ENCODE results near the gene SHOC2. TPM values are rescaled to one million over a fixed set of nuclear protein-coding genes. Genes with fewer than 3 reads are reported as not detected.

SHOC2 gene
- polyA plus RNA-seq, 1 of the 3 experiments (the other 2 are of a cell fraction) = 6.9 TPM

DNA sequence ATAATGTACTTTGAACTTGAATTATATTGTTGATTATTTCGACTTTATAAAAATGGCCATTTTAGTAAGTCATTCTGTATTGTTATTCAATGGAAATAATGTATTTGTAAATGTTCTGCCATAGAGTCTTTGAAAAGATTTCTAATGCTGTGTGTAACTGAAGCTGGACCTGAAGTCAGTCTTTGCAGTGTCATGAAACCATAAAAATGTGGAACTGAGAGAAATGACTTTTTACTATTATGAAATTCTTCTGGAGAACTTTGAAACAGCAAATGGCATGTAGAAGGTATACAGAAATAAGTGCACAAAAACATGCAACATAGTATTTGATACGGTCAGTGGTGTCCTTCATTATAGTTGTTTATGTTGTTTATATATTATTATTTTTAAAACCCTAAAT lies 97.7 kb downstream of the SHOC2 start:
- H3K4me3 ChIP-seq (ENCODE audit: low read depth in 2 of 2, low read length in 1 of 2) = no peak overlapping the region
- H3K9ac ChIP-seq = no peak overlapping the region
- H3K9me2 ChIP-seq = no peaks in the 10 kb centered on the region
- peaks cover 5% of the 10 kb centered on the region for H3F3A ChIP-seq (replicated peaks; ENCODE audit: insufficient read depth)
- no peaks in the 10 kb centered on the region for H3K27me3 ChIP-seq (ENCODE audit: insufficient read depth)
- H3K4me2 ChIP-seq = no peak overlapping the region
- no peak overlapping the region for H2AFZ ChIP-seq (ENCODE audit: low read depth)
- H4K20me1 ChIP-seq (ENCODE audit: insufficient read depth) = no peaks in the 10 kb centered on the region
- no peak for DNase-seq
- no peak overlapping the region for H3K27ac ChIP-seq (ENCODE audit: low read depth in 2 of 2, low read length in 1 of 2)
- peaks cover 56 to 61% of the 10 kb centered on the region in 2 experiments for H3K36me3 ChIP-seq (replicated peaks in 1 of 2; ENCODE audit: control insufficient read depth in 1 of 2, insufficient read depth in 2 of 2, low read length in 1 of 2)
- H3K9me3 ChIP-seq = no peaks in the 10 kb centered on the region
- ChIA-PET POLR2A (no interaction called here), CTCF (interaction anchor here (0.5 kb wide), 1 partner anchor 79 kb away, joined by 3 read pairs; no protein-coding TSS in a partner anchor)
- WGBS (ENCODE audit: low lambda C conversion rate) = 49% methylated on average over 2 of the region's 2 CpGs
- no peaks in the 10 kb centered on the region for H3K4me1 ChIP-seq (ENCODE audit: control insufficient read depth in 1 of 2, insufficient read depth in 2 of 2, low read depth in 1 of 2, low read length in 1 of 2)
- TF ChIP-seq CHD2 (IDR thresholded peaks at IDR 0.05; ENCODE audit: low read length, partially characterized antibody) (no peak), EZH2phosphoT487 (IDR thresholded peaks at IDR 0.05; ENCODE audit: borderline replicate concordance, low read depth) (no peak), NFIC (IDR thresholded peaks at IDR 0.05; ENCODE audit: borderline replicate concordance) (no peak), FOSL2 (IDR thresholded peaks at IDR 0.05; ENCODE audit: borderline replicate concordance, low read depth) (no peak)
- no peaks in the 10 kb centered on the region for H3K79me2 ChIP-seq (ENCODE audit: insufficient read depth)

DNA sequence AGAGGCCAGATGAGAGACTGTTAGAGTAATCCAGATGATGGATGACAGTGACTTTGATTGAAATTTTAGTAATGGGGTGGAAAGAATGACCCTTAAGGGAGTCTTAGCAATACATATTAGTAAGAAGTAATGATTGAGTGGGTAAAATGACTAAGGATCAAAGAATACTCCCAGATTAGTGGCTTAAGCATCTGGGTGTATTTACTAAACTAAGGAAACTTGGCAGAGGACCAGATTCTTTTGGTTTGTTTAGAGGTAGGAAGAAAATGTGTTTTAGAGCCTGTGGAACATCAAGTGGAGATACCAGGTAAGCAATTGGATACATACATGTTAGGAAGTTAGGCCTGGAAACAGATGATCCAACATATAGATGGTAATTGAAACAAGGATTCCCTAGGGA lies 98.6 kb downstream of the SHOC2 start:
- H3K4me2 ChIP-seq = no peak overlapping the region
- no peaks in the 10 kb centered on the region for H4K20me1 ChIP-seq (ENCODE audit: insufficient read depth)
- ChIA-PET POLR2A (no interaction called here), CTCF (no interaction called here)
- no peak for DNase-seq
- H3K27me3 ChIP-seq (ENCODE audit: insufficient read depth) = no peaks in the 10 kb centered on the region
- no peaks in the 10 kb centered on the region for H3K9me2 ChIP-seq
- no peak overlapping the region for H3K9ac ChIP-seq
- no peaks in the 10 kb centered on the region for H3K4me1 ChIP-seq (ENCODE audit: control insufficient read depth in 1 of 2, insufficient read depth in 2 of 2, low read depth in 1 of 2, low read length in 1 of 2)
- no peak overlapping the region for H3K27ac ChIP-seq (ENCODE audit: low read depth in 2 of 2, low read length in 1 of 2)
- H3F3A ChIP-seq (replicated peaks; ENCODE audit: insufficient read depth) = peaks cover 5% of the 10 kb centered on the region
- no peaks in the 10 kb centered on the region for H3K9me3 ChIP-seq
- H3K79me2 ChIP-seq (ENCODE audit: insufficient read depth) = no peaks in the 10 kb centered on the region
- H2AFZ ChIP-seq (ENCODE audit: low read depth) = no peak overlapping the region
- peaks cover 51 to 56% of the 10 kb centered on the region in 2 experiments for H3K36me3 ChIP-seq (replicated peaks in 1 of 2; ENCODE audit: control insufficient read depth in 1 of 2, insufficient read depth in 2 of 2, low read length in 1 of 2)
- TF ChIP-seq YY1 (IDR thresholded peaks at IDR 0.05; ENCODE audit: low read depth) = no peak
- TF ChIP-seq TCF12 (IDR thresholded peaks at IDR 0.05) = no peak
- TF ChIP-seq FOSL2 (IDR thresholded peaks at IDR 0.05; ENCODE audit: borderline replicate concordance, low read depth) = no peak
- TF ChIP-seq, protein P1, sequence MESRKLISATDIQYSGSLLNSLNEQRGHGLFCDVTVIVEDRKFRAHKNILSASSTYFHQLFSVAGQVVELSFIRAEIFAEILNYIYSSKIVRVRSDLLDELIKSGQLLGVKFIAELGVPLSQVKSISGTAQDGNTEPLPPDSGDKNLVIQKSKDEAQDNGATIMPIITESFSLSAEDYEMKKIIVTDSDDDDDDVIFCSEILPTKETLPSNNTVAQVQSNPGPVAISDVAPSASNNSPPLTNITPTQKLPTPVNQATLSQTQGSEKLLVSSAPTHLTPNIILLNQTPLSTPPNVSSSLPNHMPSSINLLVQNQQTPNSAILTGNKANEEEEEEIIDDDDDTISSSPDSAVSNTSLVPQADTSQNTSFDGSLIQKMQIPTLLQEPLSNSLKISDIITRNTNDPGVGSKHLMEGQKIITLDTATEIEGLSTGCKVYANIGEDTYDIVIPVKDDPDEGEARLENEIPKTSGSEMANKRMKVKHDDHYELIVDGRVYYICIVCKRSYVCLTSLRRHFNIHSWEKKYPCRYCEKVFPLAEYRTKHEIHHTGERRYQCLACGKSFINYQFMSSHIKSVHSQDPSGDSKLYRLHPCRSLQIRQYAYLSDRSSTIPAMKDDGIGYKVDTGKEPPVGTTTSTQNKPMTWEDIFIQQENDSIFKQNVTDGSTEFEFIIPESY (IDR thresholded peaks at IDR 0.05; ENCODE audit: borderline replicate concordance, low read depth) = no peak
- no peak for TF ChIP-seq TEAD4 (IDR thresholded peaks at IDR 0.05; ENCODE audit: borderline replicate concordance, insufficient read depth)
- no peak for TF ChIP-seq NFIC (IDR thresholded peaks at IDR 0.05; ENCODE audit: borderline replicate concordance)
- no peak for TF ChIP-seq EP300 (IDR thresholded peaks at IDR 0.05; ENCODE audit: borderline replicate concordance in 1 of 2, low read depth in 1 of 2, low read length in 1 of 2)
- no peak for TF ChIP-seq RCOR1 (IDR thresholded peaks at IDR 0.05; ENCODE audit: low read length)
- TF ChIP-seq, protein P2, sequence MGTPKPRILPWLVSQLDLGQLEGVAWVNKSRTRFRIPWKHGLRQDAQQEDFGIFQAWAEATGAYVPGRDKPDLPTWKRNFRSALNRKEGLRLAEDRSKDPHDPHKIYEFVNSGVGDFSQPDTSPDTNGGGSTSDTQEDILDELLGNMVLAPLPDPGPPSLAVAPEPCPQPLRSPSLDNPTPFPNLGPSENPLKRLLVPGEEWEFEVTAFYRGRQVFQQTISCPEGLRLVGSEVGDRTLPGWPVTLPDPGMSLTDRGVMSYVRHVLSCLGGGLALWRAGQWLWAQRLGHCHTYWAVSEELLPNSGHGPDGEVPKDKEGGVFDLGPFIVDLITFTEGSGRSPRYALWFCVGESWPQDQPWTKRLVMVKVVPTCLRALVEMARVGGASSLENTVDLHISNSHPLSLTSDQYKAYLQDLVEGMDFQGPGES (IDR thresholded peaks at IDR 0.05; ENCODE audit: low read depth, low read length) = no peak
- TF ChIP-seq, protein P3, sequence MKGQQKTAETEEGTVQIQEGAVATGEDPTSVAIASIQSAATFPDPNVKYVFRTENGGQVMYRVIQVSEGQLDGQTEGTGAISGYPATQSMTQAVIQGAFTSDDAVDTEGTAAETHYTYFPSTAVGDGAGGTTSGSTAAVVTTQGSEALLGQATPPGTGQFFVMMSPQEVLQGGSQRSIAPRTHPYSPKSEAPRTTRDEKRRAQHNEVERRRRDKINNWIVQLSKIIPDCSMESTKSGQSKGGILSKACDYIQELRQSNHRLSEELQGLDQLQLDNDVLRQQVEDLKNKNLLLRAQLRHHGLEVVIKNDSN (IDR thresholded peaks at IDR 0.05; ENCODE audit: borderline replicate concordance, low read depth) = no peak
- TF ChIP-seq FOXJ3 (CRISPR knock-in tag; IDR thresholded peaks at IDR 0.05) = no peak
- no peak for TF ChIP-seq CHD2 (IDR thresholded peaks at IDR 0.05; ENCODE audit: low read length, partially characterized antibody)
- no peak overlapping the region for H3K4me3 ChIP-seq (ENCODE audit: low read depth in 2 of 2, low read length in 1 of 2)

All from SK-N-SH (cell line).